ENCODE results near the gene TRAPPC10. TPM values are rescaled to one million over a fixed set of nuclear protein-coding genes. Genes with fewer than 3 reads are reported as not detected.

TRAPPC10 gene
- total RNA-seq, 4 donors from 2014 or later: 27.7 to 53.8 (median 38.4) TPM

Small RNA genes within 50 kb of the gene (small RNA-seq; reads per million reads assigned to genes)
- not detected for gene RNU6-1150P

Other genes with a start within 250 kb of the TRAPPC10 start
- gene CSTB, start 236.0 kb upstream of the TRAPPC10 start, total RNA-seq: 10 to 100 TPM; 11.4 to 16.7 (median 13.3) TPM
- gene RRP1, start 222.7 kb upstream of the TRAPPC10 start, total RNA-seq: 10 to 100 TPM; 15.5 to 29.4 (median 19.0) TPM
- gene AGPAT3, start 147.1 kb upstream of the TRAPPC10 start, total RNA-seq: 10 to 100 TPM; 29.9 to 45.6 (median 36.4) TPM
- gene PWP2, start 95.1 kb downstream of the TRAPPC10 start, total RNA-seq: 10 to 100 TPM in 3 of 4 donors, 1 to 10 TPM in 1; 4.7 to 22.0 (median 14.2) TPM
- gene GATD3, start 121.4 kb downstream of the TRAPPC10 start, total RNA-seq: 10 to 100 TPM; 14.9 to 45.0 (median 30.2) TPM
- 1 to 10 TPM; 2.6 to 5.2 (median 3.1) TPM for gene ICOSLG, start 228.6 kb downstream of the TRAPPC10 start, total RNA-seq
- not detected for gene DNMT3L, start 249.6 kb downstream of the TRAPPC10 start, total RNA-seq